ENCODE measurements around the gene KCNQ1. TPM values are rescaled to one million over a fixed set of nuclear protein-coding genes. Genes with fewer than 3 reads are reported as not detected.

The KCNQ1 gene
- total RNA-seq, 1 experiment from 2014 or later: 10.7 TPM

DNA sequence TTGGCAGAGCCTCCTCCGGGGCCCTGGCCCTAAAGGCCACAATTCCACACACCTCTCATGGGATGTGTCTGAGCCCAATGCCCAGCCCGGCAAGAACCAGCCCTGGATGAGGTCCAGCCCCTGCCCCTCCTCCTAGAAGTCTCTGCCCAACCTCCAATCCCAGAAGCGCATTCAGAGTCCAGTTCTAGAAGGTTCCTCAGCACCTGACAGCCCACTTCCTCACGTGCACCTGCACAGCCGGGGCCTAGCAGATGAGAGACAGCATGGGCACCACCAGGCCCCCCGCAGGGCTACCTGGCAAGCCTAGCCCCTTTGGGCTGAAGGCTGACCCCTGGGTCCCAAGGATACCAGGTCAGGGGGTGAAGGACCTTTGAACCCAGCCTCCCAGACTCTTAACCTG is 452.2 kb downstream of the KCNQ1 start:
- DNase-seq (ENCODE audit: low read depth, low spot score): no peak
- CTCF ChIA-PET: interaction anchor here (2.6 kb wide), 1 partner anchor 33 kb away, joined by 8 read pairs; no protein-coding TSS in a partner anchor
- H2AFZ ChIP-seq (ENCODE audit: low read depth, low read length, poor library complexity, severe bottlenecking): no peak overlapping the region
- no peak overlapping the region for H3K4me2 ChIP-seq (ENCODE audit: low read length)
- TF ChIP-seq CEBPB (IDR thresholded peaks at IDR 0.05; ENCODE audit: low read depth): no peak
- no peak for TF ChIP-seq YY1 (IDR thresholded peaks at IDR 0.05; ENCODE audit: extremely low read depth, insufficient replicate concordance, low read depth, low read length)
- no peak for TF ChIP-seq EZH2 (IDR thresholded peaks at IDR 0.05)
- intact Hi-C loops (cut with micrococcal nuclease): no loop called here
- POLR2A ChIA-PET: no interaction called here
- H3K4me3 ChIP-seq (replicated peaks in 1 of 2; ENCODE audit: low read depth in 1 of 2, low read length in 2 of 2): no peak overlapping the region
- H3K9ac ChIP-seq (ENCODE audit: low read length): no peak overlapping the region
- H3K27me3 ChIP-seq (ENCODE audit: insufficient read depth, low read length): no peaks in the 10 kb centered on the region
- no peaks in the 10 kb centered on the region for H3K36me3 ChIP-seq (ENCODE audit: control insufficient read depth in 1 of 2, insufficient read depth in 2 of 2, low read length in 2 of 2)
- no TSS peak for BruUV-seq (replicated peaks)
- RAD21 ChIA-PET (ENCODE audit: low non-redundant PET in 1 of 2, low total read pairs in 2 of 2, uncharacterized antibody in 2 of 2, unreplicated experiment in 2 of 2): no interaction called here
- no peaks in the 10 kb centered on the region for H4K20me1 ChIP-seq (ENCODE audit: insufficient read depth)
- H3K4me1 ChIP-seq (ENCODE audit: control insufficient read depth in 1 of 2, insufficient read depth in 2 of 2, low read length in 2 of 2): peaks cover 40 to 63% of the 10 kb centered on the region in 2 experiments
- no peak overlapping the region; the same call in 1 of the 2 replicates for H3K27ac ChIP-seq (ENCODE audit: low read depth, low read length)
- no peaks in the 10 kb centered on the region for H3K9me3 ChIP-seq (ENCODE audit: control insufficient read depth in 1 of 2, insufficient read depth in 1 of 2, low read depth in 1 of 2, low read length in 2 of 2)
- H3K79me2 ChIP-seq (ENCODE audit: insufficient read depth, low read length): no peaks in the 10 kb centered on the region
- H3K9me2 ChIP-seq (ENCODE audit: insufficient read depth): no peaks in the 10 kb centered on the region
- ATAC-seq: no peak

GRCh38 chr11:2898366-2899079 is 453.7 kb downstream of the KCNQ1 start:
- no peaks in the 10 kb centered on the region for H3K27me3 ChIP-seq (ENCODE audit: insufficient read depth, low read length)
- no peaks in the 10 kb centered on the region for H3K79me2 ChIP-seq (ENCODE audit: insufficient read depth, low read length)
- DNase-seq (ENCODE audit: low read depth, low spot score) (no peak), ATAC-seq (peak; percentile 49)
- CTCF ChIA-PET: interaction anchor here (0.7 kb wide), 1 partner anchor 11 kb away, joined by 3 read pairs; no protein-coding TSS in a partner anchor
- no TSS peak for BruUV-seq (replicated peaks)
- no peaks in the 10 kb centered on the region for H3K9me2 ChIP-seq (ENCODE audit: insufficient read depth)
- intact Hi-C loops (cut with micrococcal nuclease): no loop called here
- no peaks in the 10 kb centered on the region for H3K9me3 ChIP-seq (ENCODE audit: control insufficient read depth in 1 of 2, insufficient read depth in 1 of 2, low read depth in 1 of 2, low read length in 2 of 2)
- peak overlapping the region; percentile 51 for H3K9ac ChIP-seq (ENCODE audit: low read length)
- RAD21 ChIA-PET (ENCODE audit: low non-redundant PET in 1 of 2, low total read pairs in 2 of 2, uncharacterized antibody in 2 of 2, unreplicated experiment in 2 of 2): interaction anchor here in 1 of 2 experiments (0.5 kb wide), 1 partner anchor 8 kb away, joined by 4 read pairs; no protein-coding TSS in a partner anchor
- POLR2A ChIA-PET: interaction anchor here (0.9 to 1.8 kb wide), 4 partner anchors 13 to 31 kb away, joined by 4 to 15 read pairs (median 5); partner anchors contain the start of genes CDKN1C and PHLDA2
- H4K20me1 ChIP-seq (ENCODE audit: insufficient read depth): no peaks in the 10 kb centered on the region
- peaks cover 41 to 65% of the 10 kb centered on the region in 2 experiments for H3K4me1 ChIP-seq (ENCODE audit: control insufficient read depth in 1 of 2, insufficient read depth in 2 of 2, low read length in 2 of 2)
- H3K36me3 ChIP-seq (ENCODE audit: control insufficient read depth in 1 of 2, insufficient read depth in 2 of 2, low read length in 2 of 2): no peaks in the 10 kb centered on the region
- TF ChIP-seq CEBPB (IDR thresholded peaks at IDR 0.05; ENCODE audit: low read depth) (no peak), POLR2AphosphoS5 (IDR thresholded peaks at IDR 0.05; ENCODE audit: low read depth, low read length) (peak; percentile 79), ZBTB33 (IDR thresholded peaks at IDR 0.05; ENCODE audit: extremely low read depth, insufficient replicate concordance, low read length) (peak; percentile 58), MAX (IDR thresholded peaks at IDR 0.05) (no peak), TCF7L2 (IDR thresholded peaks at IDR 0.05; ENCODE audit: borderline replicate concordance, extremely low read depth, insufficient read depth, insufficient read length) (peak; percentile 55), ZFX (IDR thresholded peaks at IDR 0.05) (peak; percentile 31; the same call in 1 of the 2 replicates), JUND (IDR thresholded peaks at IDR 0.05) (no peak), POLR2A (IDR thresholded peaks at IDR 0.05; ENCODE audit: borderline replicate concordance, extremely low read depth, insufficient read depth, insufficient read length) (peak; percentile 44)
- TF ChIP-seq, protein P1, sequence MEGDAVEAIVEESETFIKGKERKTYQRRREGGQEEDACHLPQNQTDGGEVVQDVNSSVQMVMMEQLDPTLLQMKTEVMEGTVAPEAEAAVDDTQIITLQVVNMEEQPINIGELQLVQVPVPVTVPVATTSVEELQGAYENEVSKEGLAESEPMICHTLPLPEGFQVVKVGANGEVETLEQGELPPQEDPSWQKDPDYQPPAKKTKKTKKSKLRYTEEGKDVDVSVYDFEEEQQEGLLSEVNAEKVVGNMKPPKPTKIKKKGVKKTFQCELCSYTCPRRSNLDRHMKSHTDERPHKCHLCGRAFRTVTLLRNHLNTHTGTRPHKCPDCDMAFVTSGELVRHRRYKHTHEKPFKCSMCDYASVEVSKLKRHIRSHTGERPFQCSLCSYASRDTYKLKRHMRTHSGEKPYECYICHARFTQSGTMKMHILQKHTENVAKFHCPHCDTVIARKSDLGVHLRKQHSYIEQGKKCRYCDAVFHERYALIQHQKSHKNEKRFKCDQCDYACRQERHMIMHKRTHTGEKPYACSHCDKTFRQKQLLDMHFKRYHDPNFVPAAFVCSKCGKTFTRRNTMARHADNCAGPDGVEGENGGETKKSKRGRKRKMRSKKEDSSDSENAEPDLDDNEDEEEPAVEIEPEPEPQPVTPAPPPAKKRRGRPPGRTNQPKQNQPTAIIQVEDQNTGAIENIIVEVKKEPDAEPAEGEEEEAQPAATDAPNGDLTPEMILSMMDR (IDR thresholded peaks at IDR 0.05 in 2 of 3, conservative IDR thresholded peaks at IDR 0.05 in 1 of 3; ENCODE audit: borderline replicate concordance in 1 of 3, insufficient read depth in 1 of 3, low read depth in 2 of 3, low read length in 2 of 3): no peak
- H3K27ac ChIP-seq (ENCODE audit: low read depth, low read length): peak overlapping the region; percentile 63
- H2AFZ ChIP-seq (ENCODE audit: low read depth, low read length, poor library complexity, severe bottlenecking): no peak overlapping the region
- H3K4me2 ChIP-seq (ENCODE audit: low read length): peak overlapping the region; percentile 66
- peak overlapping the region; percentile 12 to 22; a peak in 3 of 4 replicates for H3K4me3 ChIP-seq (replicated peaks in 1 of 2; ENCODE audit: low read depth in 1 of 2, low read length in 2 of 2)
